Liver (tissue), 9 donors: Measurements from ENCODE around the gene APBB1IP. TPM values are rescaled to one million over a fixed set of nuclear protein-coding genes. Genes with fewer than 3 reads are reported as not detected.
A peak's percentile ranks its signal among the peaks of the same experiment; 100 is the strongest.
"Not testable (repeated sequence)": the region's sequence is repeated elsewhere in the genome, so short reads cannot be mapped to it uniquely, and the experiment has no call there.

Experiments used
- DNase-seq: peaks from one replicate; pipeline ENCODE4 v3.0.0-alpha.2; 2017; ENCODE audit warnings: low spot score
- H3K27ac ChIP-seq, 2 donors: one replicate each; pipeline ENCODE4 v1.7.0; 2013; ENCODE audit warnings: inconsistent platforms in 2 of 2, low read length in 2 of 2, control low read depth in 1 of 2, low read depth in 1 of 2, mild to moderate bottlenecking in 1 of 2
- H3K27me3 ChIP-seq, 4 donors: one replicate each; pipeline versions ENCODE4 v1.6.1 to v1.7.0; 2013; ENCODE audit warnings: low read length in 3 of 4, inconsistent platforms in 1 of 4, mild to moderate bottlenecking in 1 of 4, moderate library complexity in 1 of 4; ENCODE audit not compliant: control insufficient read depth in 4 of 4, insufficient read depth in 4 of 4
- H3K36me3 ChIP-seq, 4 donors: one replicate each; pipeline versions ENCODE4 v1.6.1 to v1.7.0; 2013; ENCODE audit warnings: low read length in 3 of 4, mild to moderate bottlenecking in 3 of 4, low read depth in 1 of 4, moderate library complexity in 1 of 4; ENCODE audit not compliant: control insufficient read depth in 4 of 4, insufficient read depth in 3 of 4
- H3K4me1 ChIP-seq, 4 donors: one replicate each; pipeline versions ENCODE4 v1.6.1 to v1.7.0; 2013; ENCODE audit warnings: low read length in 3 of 4, mild to moderate bottlenecking in 3 of 4, moderate library complexity in 1 of 4; ENCODE audit not compliant: control insufficient read depth in 4 of 4, insufficient read depth in 4 of 4
- H3K4me3 ChIP-seq, 3 donors: one replicate each; pipeline versions ENCODE4 v1.6.1 to v1.7.0; 2013; ENCODE audit warnings: low read length in 3 of 3, control low read depth in 1 of 3, low read depth in 1 of 3, mild to moderate bottlenecking in 1 of 3
- H3K9ac ChIP-seq, 2 donors: one replicate each; pipeline ENCODE4 v1.7.0; 2013; ENCODE audit warnings: low read length in 2 of 2, mild to moderate bottlenecking in 2 of 2, moderate library complexity in 2 of 2, control low read depth in 1 of 2, low read depth in 1 of 2
- H3K9me3 ChIP-seq, 4 donors: one replicate each; pipeline versions ENCODE4 v1.6.1 to v1.7.0; 2013; ENCODE audit warnings: low read length in 3 of 4; ENCODE audit not compliant: control insufficient read depth in 4 of 4
- ATF3 ChIP-seq: IDR thresholded peaks from 2 replicates; pipeline ENCODE4 v1.6.1; 2016; ENCODE audit warnings: antibody characterized with exemption
- EGR1 ChIP-seq, 2 donors: IDR thresholded peaks; 2 replicates each; pipeline ENCODE4 v1.6.1; 2016 to 2018; ENCODE audit warnings: antibody characterized with exemption in 2 of 2, low read depth in 2 of 2
- FOXA1 ChIP-seq: IDR thresholded peaks from 2 replicates; pipeline ENCODE4 v1.6.1; 2016; ENCODE audit warnings: antibody characterized with exemption
- FOXA2 ChIP-seq: IDR thresholded peaks from 2 replicates; pipeline ENCODE4 v1.6.1; 2016; ENCODE audit warnings: antibody characterized with exemption
- GABPA ChIP-seq, 2 donors: IDR thresholded peaks in 1 of 2; conservative IDR thresholded peaks in 1 of 2; 2 replicates each; pipeline ENCODE4 v1.6.1; 2016; ENCODE audit warnings: antibody characterized with exemption in 2 of 2, mild to moderate bottlenecking in 1 of 2, moderate library complexity in 1 of 2
- HNF4G ChIP-seq: IDR thresholded peaks from 2 replicates; pipeline ENCODE4 v1.6.1; 2016; ENCODE audit warnings: antibody characterized with exemption
- MAX ChIP-seq: IDR thresholded peaks from 2 replicates; pipeline ENCODE4 v1.6.1; 2016; ENCODE audit warnings: antibody characterized with exemption
- NR2F2 ChIP-seq: IDR thresholded peaks from 2 replicates; pipeline ENCODE4 v1.6.1; 2016; ENCODE audit warnings: antibody characterized with exemption
- RAD21 ChIP-seq, 2 donors: IDR thresholded peaks; 2 replicates each; pipeline ENCODE4 v1.6.1; 2016; ENCODE audit warnings: antibody characterized with exemption in 2 of 2, mild to moderate bottlenecking in 2 of 2
- REST ChIP-seq: IDR thresholded peaks from 2 replicates; pipeline ENCODE4 v1.6.1; 2016; ENCODE audit warnings: antibody characterized with exemption, mild to moderate bottlenecking
- RXRA ChIP-seq, 2 donors: IDR thresholded peaks; 2 replicates each; pipeline ENCODE4 v1.6.1; 2017 to 2018; ENCODE audit warnings: antibody characterized with exemption in 2 of 2, mild to moderate bottlenecking in 1 of 2
- TAF1 ChIP-seq: conservative IDR thresholded peaks from 2 replicates; pipeline ENCODE4 v1.6.1; 2016; ENCODE audit warnings: antibody characterized with exemption, mild to moderate bottlenecking
- YY1 ChIP-seq: IDR thresholded peaks from 2 replicates; pipeline ENCODE4 v1.6.1; 2016; ENCODE audit warnings: antibody characterized with exemption, mild to moderate bottlenecking
- WGBS: extraction: QIAGEN DNeasy Blood & Tissue Kit; methylation state at CpG from one replicate; pipeline ENCODE4 v1.1.7; 2013; 5-methylcytosine and 5-hydroxymethylcytosine counted together
- polyA plus RNA-seq, 2 donors: library from polyadenylated mRNA; stranded (reverse) in 1 of 2; unstranded in 1 of 2; fragments of 200-250 nt in 1 of 2; fragments of >200 nt in 1 of 2; fragmentation: Nextera tagmentation in 1 of 2; extraction: Ambion mirVana in 1 of 2; gene quantifications; one replicate each; pipeline versions ENCODE4 v1.2.1 to v1.2.3, GENCODE V29; 2013 to 2015
- total RNA-seq, 2 donors: library from RNA; depleted of rRNA; stranded (reverse); fragments of >200 nt; gene quantifications; one replicate each; pipeline ENCODE4 v1.2.3, GENCODE V29; 2014
- donor health status: healthy.
- donor health status: healthy.
- donor health status: healthy.
- donor health status: healthy.
- donor health status: healthy.

Gene APBB1IP
- total and polyA plus RNA-seq, 4 donors = 9.3 to 28.4 (median 12.8) TPM

- no peak for DNase-seq
- no peak overlapping the region for H3K27ac ChIP-seq
- TF ChIP-seq GABPA (IDR thresholded peaks at IDR 0.05 in 1 of 2, conservative IDR thresholded peaks at IDR 0.05 in 1 of 2) = no peak
- no peak for TF ChIP-seq RXRA (IDR thresholded peaks at IDR 0.05)
- no peak for TF ChIP-seq NR2F2
- TF ChIP-seq HNF4G = no peak
- TF ChIP-seq RAD21 (IDR thresholded peaks at IDR 0.05) = no peak
- TF ChIP-seq FOXA1 = no peak
- no peak for TF ChIP-seq FOXA2
- no peak for TF ChIP-seq YY1
- no peak for TF ChIP-seq MAX
- TF ChIP-seq TAF1 = no peak
- TF ChIP-seq REST = no peak
- TF ChIP-seq EGR1 (IDR thresholded peaks at IDR 0.05; ENCODE audit: low read depth in 2 of 2) = no peak
- H3K9me3 ChIP-seq = peaks cover 0 to 2% (median 0%) of the 10 kb centered on the region in 4 donors
- no peaks in the 10 kb centered on the region for H3K27me3 ChIP-seq
- H3K9ac ChIP-seq = no peak overlapping the region
- WGBS = 22% methylated on average over 69 of the region's 69 CpGs
- no peaks in the 10 kb centered on the region for H3K4me1 ChIP-seq
- no peaks in the 10 kb centered on the region for H3K36me3 ChIP-seq
- H3K4me3 ChIP-seq = peak overlapping the region in 1 of 3 donors; percentile 19
These were observed 46.1 kb upstream of the APBB1IP start for GRCh38 chr10:26391701-26392695.

GRCh38 chr10:26398353-26398752 lies 39.8 kb upstream of the APBB1IP start:
- H3K4me3 ChIP-seq, DNase-seq, H3K27ac ChIP-seq, H3K27me3 ChIP-seq, H3K9ac ChIP-seq, H3K4me1 ChIP-seq, H3K9me3 ChIP-seq, H3K36me3 ChIP-seq: not testable (repeated sequence)
- 90% methylated on average over 2 of the region's 2 CpGs for WGBS

GRCh38 chr10:26407406-26407969 lies 30.7 kb upstream of the APBB1IP start:
- H3K9me3 ChIP-seq = no peaks in the 10 kb centered on the region
- no peaks in the 10 kb centered on the region for H3K36me3 ChIP-seq
- H3K4me3 ChIP-seq = no peak overlapping the region
- no peak for DNase-seq
- TF ChIP-seq ATF3 (no peak), NR2F2 (no peak), FOXA1 (no peak)
- H3K27me3 ChIP-seq = no peaks in the 10 kb centered on the region
- no peak overlapping the region for H3K9ac ChIP-seq
- H3K4me1 ChIP-seq = no peaks in the 10 kb centered on the region
- WGBS = 90% methylated on average over 2 of the region's 2 CpGs
- no peak overlapping the region for H3K27ac ChIP-seq
